HG02610 (cell line): ENCODE data around the gene FMN1.
"Not testable (repeated sequence)": the region's sequence is repeated elsewhere in the genome, so short reads cannot be mapped to it uniquely, and the experiment has no call there.

Experiments
- ATAC-seq: cut with Tn5 transposase; IDR thresholded peaks from one replicate; pipeline ENCODE4 v1.9.1; 2021; ENCODE audit warnings: mild to moderate bottlenecking, moderate library complexity; ENCODE audit not compliant: unreplicated experiment

The FMN1 gene

DNA sequence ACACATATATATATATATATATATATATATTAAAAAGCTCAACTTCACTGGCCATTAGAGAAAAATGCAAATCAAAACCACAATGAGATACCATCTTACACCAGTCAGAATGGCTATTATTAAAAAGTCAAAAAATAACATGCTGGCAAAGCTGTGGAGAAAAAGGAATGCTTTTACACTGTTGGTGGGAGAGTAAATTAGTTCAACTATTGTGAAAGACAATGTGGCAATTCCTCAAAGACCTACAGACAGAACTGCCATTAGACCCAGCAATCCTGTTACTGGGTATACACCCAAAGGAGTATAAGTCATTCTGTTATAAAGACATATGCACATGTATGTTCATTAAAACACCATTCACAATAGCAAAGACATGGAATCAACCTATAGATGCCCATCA is 244.5 kb downstream of the FMN1 start:
- ATAC-seq, result not testable (repeated sequence)

- ATAC-seq, result no peak
These were observed 248.3 kb downstream of the FMN1 start for GRCh38 chr15:32946210-32946609.

DNA sequence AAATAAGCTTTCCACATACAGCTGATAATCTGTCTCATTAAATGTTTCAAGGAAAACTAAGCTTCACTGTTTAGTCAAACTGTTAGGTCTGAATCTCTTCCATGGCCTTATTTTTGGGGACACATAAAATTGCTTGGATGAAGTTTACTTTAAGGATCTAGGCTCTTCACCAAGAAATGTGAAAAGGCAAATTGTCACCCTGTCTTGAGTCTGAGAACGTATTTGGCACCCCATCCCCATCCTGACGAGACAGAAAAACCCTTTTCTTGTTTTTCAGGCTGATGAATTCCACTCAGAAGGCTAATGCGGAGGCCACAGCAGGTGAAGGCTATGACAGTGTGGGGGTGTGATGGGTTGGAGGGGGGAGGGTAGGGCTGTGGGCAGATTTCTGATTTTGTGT is 250.1 kb downstream of the FMN1 start:
- ATAC-seq, result no peak

GRCh38 chr15:32943711-32944110 is 250.8 kb downstream of the FMN1 start:
- no peak for ATAC-seq

DNA sequence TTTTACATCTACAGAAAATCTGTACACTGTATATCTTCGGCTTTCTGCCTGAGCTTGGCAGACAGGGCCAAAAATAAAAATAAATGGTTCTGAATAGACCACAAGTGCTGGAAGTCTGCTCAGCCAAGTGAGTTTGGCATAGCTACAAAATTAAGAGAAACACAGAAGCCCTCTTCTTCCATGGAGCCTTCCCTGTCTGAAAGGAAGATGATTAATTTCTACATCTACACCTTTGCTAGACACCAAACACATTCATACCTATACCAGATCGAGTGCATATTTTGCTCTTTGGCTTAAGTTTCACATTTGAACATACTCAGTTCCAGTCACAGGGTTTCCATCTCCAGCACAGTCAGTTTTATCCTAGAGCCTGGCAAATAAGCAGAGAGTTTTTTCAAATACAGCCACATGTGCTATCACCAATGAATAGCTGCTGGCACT is 252.1 kb downstream of the FMN1 start:
- no peak for ATAC-seq

- no peak for ATAC-seq
These were observed 252.7 kb downstream of the FMN1 start for GRCh38 chr15:32941823-32942222.

DNA sequence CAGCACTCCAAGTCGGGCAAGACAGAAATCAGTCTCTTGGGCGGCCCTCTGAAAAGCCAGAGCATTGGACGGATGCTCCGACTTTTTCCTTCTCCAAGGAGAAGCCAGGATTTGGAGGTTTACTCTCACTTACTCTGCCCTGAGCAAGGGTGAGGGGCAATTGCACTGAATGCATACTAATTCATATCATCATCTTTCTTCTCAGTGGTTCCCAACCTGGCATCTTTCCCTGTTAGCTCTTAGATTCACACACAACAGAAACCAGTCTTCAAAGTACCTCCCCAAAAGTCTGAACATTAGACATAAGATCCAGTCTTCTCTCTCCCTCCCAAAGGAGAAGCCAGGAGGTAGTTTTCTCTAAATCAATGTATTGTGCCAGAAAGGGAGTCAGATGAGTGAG is 257.5 kb downstream of the FMN1 start:
- ATAC-seq, result no peak

DNA sequence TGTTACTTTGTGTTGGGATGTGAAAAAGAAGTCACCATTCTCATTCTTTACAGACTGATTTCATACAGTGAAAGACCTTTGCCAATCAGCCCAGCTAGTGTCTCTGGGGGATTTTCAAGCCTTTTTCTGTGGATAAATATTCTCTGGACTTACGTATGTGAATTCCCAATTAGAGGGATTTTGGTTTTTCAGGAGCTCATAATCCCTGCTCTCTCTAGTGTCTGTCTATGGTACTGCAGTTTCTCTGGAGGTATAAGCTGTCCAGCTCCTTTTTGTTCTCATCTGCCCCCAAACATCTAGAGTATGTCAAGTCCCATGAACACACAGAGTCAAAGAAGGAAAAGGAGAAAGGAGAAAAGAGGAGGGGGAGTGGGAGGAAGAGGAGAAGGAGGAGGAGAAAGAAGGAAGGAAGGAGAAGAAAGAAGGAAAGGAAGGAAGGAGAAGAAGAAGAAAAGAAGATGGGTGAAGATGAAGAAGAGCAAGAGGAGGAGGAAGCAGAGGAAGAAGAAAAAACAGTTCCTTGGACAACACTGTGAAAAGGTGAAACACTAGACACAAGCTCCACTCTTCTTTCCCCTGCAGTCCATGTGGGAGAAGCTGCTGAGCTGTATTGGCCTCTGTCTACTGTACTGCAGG is 258.1 kb downstream of the FMN1 start:
- no peak for ATAC-seq

DNA sequence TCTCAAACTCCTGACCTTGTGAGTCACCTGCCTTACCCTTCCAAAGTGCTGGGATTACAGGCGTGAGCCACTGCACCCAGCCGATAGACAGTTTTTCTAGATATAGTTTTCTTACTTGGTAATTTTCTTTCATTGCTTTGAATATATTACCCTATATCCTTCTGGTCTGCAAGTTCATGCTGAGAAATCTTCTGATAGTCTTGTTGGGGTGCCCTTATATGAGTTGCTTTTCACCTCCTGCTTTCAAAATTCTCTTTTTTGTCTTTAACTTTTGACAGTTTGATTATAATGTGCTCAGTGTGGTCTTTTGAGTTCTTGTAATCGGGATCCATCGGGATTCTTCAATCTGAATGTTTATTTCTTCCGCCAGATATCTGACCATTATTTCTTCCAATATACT is 259.4 kb downstream of the FMN1 start:
- no peak for ATAC-seq

DNA sequence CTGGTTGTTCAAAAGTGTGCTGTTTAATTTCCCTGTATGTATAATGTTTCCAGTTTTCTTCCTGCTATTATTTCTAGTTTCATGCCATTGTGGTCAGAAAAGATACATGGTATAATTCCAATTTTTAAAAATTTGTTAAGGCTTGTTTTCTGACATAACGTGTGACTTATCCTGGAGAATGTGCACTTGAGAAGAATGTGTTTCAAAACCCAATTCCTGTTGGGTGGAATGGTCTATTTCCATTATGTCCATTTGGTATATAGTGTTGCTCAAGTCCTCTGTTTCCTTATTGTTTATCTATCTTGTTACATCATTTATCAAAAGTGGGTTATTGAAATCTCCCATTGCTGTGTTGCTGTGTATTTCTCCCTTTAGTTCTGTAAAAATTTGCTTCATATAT is 261.3 kb downstream of the FMN1 start:
- ATAC-seq, result no peak

DNA sequence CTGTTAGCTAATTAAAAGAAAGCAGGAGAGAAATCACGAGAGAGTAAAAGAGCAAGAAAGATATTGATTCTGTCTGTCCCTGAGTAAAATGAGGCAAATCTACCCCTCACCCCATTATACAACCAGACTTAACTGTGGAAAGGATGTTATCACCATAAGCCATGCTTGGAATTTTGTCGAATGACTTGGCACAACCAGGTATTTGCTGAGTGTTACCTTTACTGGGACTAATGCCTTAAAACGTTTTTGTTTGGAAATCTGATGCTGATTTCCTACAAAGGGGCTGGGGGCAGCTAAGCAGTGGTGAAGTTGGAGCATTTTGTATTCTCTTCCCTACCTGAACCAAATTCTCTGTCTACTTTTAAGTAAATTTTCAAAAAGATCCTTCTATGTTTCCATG is 265.6 kb downstream of the FMN1 start:
- no peak for ATAC-seq

GRCh38 chr15:32927124-32927523 is 267.4 kb downstream of the FMN1 start:
- no peak for ATAC-seq

DNA sequence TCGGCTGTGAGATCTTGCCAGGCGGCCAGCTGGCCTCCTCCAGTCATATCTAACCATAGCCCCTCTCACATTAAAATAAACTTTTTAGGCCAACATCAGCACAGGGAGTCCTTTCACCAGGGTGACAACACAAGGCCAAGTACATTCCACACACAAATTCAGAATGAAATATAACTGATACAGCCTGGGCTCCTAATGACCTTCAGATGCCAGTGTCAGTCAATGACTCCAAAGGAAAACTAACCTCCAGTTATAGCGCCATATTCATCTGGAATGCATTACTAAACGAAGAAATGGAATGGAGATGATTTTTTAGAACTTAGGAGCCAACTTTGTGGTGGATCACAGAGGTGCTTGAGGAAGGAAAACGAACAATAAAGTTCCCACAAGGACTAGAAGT is 271.3 kb downstream of the FMN1 start:
- ATAC-seq, result no peak

- ATAC-seq, result no peak
These were observed 272.0 kb downstream of the FMN1 start for GRCh38 chr15:32922541-32922940.

DNA sequence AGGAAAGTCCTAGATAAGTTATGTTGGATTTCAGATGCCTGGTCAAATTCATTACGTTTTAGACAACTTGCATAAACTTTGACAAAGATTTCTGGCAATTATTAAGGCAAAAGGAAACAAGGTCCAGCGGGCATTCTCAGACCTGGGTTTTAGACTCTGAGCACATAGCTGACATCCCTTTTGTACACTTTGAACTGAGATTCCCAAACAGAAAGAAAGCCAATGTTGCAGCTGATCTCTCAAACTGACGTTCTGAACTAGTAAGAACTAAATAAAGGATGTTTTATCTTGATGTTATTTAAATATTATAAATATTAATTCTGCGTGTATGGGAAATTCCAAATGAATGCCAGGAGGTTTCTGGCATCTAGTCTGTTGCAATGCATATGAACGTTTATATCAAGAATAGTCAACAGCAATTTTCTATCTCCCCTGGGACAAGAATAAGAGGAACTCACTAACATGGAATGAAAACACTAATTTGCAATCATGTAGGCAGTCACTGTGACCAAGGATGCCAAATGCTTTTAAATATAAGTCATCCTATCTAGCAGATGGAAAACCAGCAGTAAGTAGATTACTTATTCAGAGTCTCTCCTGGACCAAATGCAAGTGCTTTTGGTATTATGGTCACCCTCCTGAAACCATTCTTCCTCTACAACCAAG is 274.6 kb downstream of the FMN1 start:
- no peak for ATAC-seq

DNA sequence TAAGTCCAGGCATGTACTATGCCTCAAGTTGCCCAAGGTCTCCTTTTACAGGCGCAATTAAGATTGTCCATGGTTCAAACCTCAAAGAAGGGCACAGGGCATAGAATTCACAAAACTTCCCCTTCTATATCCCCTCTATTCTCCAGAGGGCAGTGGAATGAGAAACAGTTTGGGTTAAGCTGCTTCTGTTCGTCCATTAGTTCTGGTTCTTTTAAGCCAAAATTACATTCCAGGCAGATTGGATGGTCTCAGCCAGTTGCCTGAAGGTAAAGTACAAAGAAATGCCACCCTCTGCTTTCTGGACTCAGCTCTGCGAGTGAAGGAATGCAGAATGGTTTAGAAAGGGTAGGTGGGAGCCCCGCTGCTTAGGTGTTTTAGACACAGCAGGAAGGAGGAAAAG is 276.0 kb downstream of the FMN1 start:
- no peak for ATAC-seq

GRCh38 chr15:32910839-32911238 is 283.7 kb downstream of the FMN1 start:
- no peak for ATAC-seq

GRCh38 chr15:32909431-32909830 is 285.1 kb downstream of the FMN1 start:
- no peak for ATAC-seq

DNA sequence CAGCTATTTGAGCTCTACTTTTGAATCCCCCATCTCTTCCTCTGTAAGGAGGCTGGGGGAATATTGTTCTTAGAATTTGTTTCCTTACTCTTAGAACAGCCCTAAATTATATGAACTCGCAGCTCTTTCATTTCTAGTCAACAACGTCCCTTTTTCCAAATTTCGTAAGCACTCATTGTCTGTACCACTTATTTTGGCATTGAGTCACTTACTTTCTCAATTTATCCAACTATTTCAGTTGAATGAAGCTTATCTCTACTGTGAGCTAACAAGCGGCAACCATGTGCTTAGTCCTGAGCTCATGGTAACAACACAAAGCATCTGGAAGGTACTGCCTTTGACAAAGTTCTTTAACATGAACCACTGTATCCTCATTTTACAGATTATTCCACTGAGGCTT is 285.6 kb downstream of the FMN1 start:
- ATAC-seq, result peak; percentile 6

- ATAC-seq, result peak; percentile 81
These were observed 286.2 kb downstream of the FMN1 start for GRCh38 chr15:32908135-32908801.

GRCh38 chr15:32905481-32905880 is 289.0 kb downstream of the FMN1 start:
- no peak for ATAC-seq

DNA sequence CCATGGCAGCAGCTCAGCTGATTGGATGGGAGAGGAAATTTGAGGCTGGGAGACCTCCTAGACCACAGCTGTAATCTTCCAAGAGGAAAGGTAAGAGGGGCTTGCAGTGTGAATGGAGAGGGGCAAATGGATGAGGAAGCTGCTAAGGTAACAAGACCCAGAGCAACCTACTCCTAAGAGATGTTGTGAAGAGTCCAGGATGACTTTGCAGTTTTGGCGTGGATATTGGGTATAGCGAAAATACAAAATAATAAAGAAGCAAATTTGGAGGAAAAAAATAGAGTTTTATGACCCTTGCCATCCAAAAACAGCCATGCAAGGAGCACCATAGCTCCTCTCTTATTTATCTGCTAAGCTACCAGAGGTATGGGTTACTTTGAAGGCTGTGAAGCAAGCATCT is 290.1 kb downstream of the FMN1 start:
- no peak for ATAC-seq
